DMS114 treated with DMSO at 0.1 percent for 48 hours (cell line): Measurements from ENCODE around the gene IFI27L1.

ENCODE experiments used
- DNase-seq: peaks from one replicate; lab custom pipeline; 2025; ENCODE audit not compliant: unreplicated experiment; lab: John Stamatoyannopoulos, UW

The IFI27L1 gene

DNA sequence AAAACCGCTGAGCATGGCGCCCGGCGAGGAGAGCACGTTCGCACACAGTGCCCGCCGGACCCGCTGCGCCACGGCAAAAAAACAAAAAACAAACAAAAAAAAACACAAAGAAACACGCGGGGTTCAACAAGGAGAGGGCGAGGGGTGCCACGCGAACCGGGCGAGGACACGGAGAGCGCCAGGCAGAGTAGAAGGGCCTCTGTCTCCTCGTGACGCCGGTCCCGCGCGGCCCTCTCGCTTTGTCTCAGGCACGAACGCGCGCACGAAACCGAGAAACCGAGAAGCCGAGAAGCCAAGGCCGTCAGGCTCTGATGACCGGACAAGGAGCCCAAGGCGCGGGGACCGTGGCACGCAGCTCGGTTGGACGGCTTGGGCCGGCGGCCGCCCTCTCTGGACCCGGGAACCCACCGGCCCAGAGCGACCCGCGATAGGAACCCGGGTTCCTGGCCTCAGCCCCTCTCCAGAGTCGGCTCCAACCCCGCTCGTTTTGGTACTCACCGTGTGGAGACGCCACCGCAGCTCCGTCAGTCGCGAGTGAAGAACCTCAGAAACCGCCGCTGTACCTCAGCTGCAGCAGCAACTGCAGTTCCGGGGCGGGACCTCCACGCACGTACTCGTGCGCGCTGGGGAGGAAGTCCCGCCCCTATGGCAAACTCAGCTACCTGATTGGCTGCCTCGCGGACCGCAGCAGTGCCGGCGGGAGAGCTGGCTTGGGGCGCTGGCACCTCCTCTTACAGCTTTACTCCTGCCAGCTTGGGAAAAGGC lies at the start of gene IFI27L1, which contains the start of gene DDX24:
TSS of gene IFI27L1 (plus strand) at position 690 of the 765 bp plus-strand sequence. CDS start 15,628 bp downstream, outside the sequence.
TSS of gene DDX24 (minus strand) at position 582 of the 765 bp plus-strand sequence. CDS start 1,460 bp downstream, outside the sequence.
- peak; percentile 85 for DNase-seq

- DNase-seq, result no peak
These were observed 49.2 kb upstream of the IFI27L1 start for GRCh38 chr14:94031883-94032279.

DNA sequence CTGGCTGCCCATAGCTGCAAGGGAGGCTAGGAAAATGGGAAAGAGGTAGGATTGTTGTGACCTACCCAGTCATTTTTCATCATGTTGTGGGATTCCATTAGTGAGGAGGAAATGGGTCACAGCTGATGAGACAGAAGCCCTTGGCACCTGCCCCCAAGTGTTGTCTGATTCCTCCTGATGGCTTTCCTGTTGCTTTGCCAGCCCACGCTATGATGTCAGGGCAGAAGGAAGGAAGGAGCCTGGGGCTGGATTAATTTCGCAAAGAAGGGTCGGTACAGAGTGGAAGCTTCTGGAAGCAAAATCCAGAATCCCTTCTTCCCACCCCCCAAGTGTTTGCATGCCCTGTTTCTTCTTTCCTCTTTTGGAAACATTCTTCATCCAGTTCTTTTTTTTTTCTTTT lies 46.2 kb upstream of the IFI27L1 start:
- no peak for DNase-seq

- peak; percentile 7 for DNase-seq
These were observed 44.6 kb upstream of the IFI27L1 start for GRCh38 chr14:94036313-94037167.

- DNase-seq, result no peak
These were observed 43.2 kb upstream of the IFI27L1 start for GRCh38 chr14:94037954-94038353.

- DNase-seq, result no peak
These were observed 42.6 kb upstream of the IFI27L1 start for GRCh38 chr14:94038510-94038909.

DNA sequence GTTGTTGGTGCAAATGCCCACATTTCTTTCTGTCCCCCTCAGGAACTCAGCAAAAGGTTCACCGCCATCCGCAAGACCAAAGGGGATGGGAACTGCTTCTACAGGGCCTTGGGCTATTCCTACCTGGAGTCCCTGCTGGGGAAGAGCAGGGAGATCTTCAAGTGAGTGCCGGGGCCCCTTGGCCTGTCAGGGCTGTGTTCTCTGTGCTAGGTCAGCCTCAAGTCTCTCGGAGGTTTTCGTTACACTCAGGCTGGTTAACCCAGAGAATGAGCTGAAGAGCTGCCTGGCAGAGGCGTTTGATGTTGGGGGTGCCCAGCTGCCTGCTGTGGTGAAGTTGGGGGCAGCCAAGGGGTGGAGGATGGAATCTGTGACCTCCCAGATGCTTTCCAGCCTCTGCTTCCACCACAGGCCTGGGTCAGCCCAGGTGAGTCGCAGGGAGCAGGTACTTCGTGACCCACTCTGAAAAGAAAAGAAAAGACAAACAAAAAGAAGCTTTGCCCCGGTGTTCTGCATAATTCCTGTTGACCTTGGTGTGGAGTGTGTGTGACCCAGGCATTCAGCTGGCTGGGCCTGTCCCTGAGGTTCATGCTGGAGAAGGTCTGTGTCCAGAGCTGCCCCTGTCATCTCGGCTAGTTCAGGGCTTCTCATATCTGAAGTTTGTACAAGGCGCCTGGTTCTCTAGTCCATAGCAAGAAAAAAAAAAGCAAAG lies 42.0 kb upstream of the IFI27L1 start:
- DNase-seq, result no peak

DNA sequence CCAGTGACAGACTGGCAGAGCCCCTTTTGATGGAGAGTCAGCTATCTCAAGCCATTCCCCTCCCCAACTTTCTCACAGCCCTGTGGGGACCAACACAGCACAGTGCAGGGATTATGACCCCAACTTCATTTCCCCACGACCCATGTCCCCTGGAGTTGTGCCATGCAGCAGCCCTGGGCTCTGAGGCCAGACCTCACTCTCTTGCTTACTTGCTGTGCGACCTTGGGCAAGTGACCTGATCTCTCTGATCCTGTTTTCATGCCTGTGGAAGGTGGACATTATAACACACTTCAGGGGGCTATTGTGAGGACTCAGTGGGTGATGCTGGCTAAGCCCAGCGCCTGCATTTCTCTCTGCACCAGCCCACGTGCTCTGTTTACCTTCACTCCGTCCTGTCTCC lies 40.9 kb upstream of the IFI27L1 start:
- no peak for DNase-seq

- DNase-seq, result no peak
These were observed 40.3 kb upstream of the IFI27L1 start for GRCh38 chr14:94040796-94041195.

DNA sequence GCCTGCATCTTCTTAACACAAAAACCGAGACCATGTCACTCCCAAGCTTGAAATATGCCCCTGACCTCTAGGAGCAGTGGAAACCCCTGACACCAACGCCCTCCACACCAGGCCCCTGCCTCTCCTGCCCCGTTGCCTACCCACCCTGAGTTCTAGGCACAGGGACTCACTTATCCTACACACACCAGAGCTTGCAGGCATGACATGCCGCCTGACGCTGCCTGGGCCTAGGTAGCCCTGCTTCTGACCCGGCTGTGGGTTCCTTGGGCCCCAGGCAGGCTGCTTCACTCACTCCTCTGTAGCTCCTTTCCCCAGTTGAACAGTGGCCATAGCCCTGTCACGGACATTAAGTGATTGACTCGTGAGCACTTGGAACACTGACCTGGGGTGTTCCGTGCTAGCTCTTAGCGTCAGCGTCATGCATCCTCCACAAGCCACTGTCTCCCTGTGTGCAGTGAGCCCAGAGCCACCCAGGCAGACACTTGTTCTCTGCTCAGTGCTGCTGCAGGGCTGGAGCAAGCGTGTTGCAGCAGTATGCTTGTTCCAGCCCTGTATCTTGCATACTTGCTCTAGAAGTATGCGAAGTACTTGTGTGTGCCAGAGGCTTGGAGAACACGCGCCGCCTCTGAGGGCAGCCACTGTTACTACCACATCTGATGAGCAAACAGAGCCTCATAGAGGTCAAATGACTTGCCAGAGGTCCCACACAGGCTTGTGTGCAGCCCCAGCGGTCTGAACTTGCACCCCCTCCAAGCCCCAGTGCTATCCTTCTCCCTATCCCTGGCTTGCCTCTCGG lies 39.4 kb upstream of the IFI27L1 start:
- DNase-seq, result no peak

DNA sequence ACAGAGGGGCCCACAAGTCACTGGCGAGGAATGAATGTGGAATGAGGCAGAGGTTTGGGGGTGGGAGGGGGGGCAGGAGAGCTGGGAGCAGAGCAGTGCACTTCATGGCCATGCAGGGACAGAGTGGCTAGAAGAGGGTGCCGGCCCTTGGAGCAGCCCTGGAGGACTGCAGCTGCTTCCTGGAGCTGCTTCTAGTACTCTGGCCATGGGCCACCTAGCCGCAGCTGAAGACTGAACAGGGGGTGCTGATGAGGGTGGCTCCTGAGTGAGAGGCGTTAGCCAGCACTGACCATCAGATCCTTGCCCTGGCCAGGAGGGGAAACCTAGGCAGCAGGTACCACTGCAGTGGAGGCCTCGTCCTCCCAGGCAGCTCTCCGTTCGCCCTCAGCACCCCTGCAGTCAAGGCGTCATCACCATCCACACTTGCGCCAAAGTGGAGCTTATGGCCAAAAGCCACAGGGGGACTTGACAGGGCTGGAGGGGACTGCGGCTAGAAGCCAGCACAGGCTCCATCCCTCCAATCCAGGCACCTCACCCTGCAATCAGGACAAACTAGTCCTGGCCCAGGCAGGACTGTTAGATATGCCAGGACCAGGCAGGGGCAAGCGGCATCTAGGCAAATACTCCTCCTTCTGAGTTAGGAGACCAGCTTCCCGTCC lies 38.5 kb upstream of the IFI27L1 start:
- DNase-seq, result no peak

DNA sequence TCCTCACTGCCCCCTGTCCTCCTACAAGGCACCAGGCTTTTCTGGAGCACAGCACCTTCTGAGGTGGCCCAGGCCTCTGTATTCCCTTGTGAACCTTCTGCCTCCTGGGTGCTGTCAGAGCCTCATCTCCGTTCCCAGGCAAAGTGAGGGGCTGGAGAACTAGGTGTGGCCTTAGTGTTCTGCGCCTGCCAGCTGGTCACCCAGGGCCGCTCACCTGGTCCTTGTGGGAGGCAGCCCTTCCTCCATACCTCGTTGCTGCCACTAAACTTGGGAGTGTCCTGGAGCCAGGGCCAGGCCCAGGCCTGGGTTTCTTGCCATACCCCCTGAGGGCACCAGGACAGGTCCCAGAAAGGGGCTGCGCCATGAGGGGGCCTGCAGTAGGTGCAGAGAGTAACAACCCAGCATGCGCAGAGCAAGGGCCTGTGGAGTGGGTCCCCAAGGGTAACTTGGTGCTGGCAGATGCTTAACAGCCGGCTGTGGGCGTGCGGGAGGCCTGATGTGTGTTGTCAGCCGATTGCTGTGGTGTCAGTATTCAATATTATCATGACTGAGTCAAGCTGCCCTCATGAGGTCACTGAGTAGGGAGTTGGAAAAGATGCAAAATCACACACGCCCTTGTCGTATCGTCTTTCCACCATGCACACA lies 37.9 kb upstream of the IFI27L1 start:
- DNase-seq, result no peak

DNA sequence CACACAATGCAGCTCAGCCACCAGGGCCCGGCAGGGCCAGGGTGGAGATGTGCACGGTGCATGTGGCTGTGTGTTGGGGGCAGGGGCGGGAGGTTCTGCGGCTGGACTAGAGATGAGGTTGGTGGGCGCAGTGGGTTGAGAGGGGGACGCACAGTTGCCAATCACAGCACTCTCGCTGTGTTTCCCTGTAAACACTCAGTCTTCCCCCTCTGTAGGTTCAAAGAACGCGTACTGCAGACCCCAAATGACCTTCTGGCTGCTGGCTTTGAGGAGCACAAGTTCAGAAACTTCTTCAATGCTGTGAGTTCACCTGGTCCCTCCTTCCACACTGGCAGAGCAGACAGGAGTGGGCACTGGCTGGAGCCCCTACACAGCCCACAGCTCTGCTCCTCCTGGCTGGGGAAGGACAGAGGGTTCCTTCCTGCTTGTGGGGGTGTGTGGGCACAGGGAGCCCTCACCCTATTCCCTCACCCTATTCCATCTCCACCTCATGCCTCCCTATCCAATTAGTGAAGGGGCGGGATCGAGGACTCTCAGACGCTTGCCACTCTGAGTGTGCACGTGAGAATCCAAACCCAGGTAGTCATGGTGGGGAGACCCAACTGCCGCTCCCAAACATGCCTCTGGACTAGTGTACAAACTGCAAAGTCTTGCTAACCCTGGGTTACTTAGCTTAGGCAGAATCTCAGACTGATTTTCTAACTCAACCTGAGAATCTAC lies 37.2 kb upstream of the IFI27L1 start:
- no peak for DNase-seq

- no peak for DNase-seq
These were observed 36.5 kb upstream of the IFI27L1 start for GRCh38 chr14:94044476-94045091.

- no peak for DNase-seq
These were observed 36.0 kb upstream of the IFI27L1 start for GRCh38 chr14:94045101-94045500.

- no peak for DNase-seq
These were observed 35.4 kb upstream of the IFI27L1 start for GRCh38 chr14:94045563-94046345.

- DNase-seq, result no peak
These were observed 34.3 kb upstream of the IFI27L1 start for GRCh38 chr14:94046696-94047250.
